ENCODE results near the gene DISP3. TPM values are rescaled to one million over a fixed set of nuclear protein-coding genes. Genes with fewer than 3 reads are reported as not detected.

Gene DISP3
- total and polyA plus RNA-seq, 12 donors, result 0.04 to 2.8 (median 0.41) TPM; not detected in 1

DNA sequence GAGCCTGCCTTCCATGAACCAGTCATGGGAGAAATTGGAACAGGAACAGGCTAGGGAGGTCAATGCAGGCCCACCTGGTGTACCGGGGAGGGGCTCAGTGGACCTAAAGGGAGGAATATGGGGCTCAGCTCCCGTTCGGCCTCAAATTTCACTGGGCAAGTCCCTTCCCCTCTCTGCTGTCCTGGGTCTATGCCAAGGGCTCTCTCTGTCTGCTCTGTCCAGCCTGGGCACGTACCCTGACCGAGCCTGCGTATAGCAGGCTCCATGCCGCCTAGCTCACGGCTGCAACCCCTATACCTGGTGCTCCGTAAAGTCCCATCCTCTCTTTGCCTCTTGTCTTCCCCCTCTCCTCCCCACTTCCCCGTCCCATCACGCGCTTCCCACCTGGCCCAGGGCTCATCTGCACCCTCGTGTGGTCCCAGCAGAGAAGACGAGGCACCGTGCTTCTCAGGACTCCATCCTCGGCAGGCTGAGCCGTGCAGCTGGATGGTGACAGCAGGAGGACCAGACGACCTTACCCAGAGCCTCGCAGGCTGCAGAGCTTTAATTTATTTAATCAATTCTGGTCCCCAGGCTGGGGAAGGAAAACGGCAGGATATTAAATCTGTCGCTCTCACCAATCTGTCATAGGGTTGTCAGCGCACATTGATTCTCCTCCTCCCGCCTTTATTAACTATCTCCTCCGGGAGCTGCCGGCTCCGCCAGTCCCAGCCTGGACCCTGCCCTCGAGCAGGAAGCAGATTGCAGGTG, 25.0 kb upstream of the DISP3 start:
- WGBS, 4 donors, result 52 to 59% (median 56%) methylated on average over 25 to 27 of the region's 27 CpGs
- TF ChIP-seq POLR2A (IDR thresholded peaks at IDR 0.05) (no peak), CTCF (IDR thresholded peaks at IDR 0.05) (no peak)
- Histone ChIP-seq H3K4me1 (replicated peaks in 1 of 2) (peaks cover 5 to 6% of the 10 kb centered on the region in 2 donors), H3K27ac (no peak overlapping the region), H3K9me3 (replicated peaks in 1 of 3) (no peaks in the 10 kb centered on the region), H3K27me3 (peaks cover 7% of the 10 kb centered on the region), H3K36me3 (replicated peaks in 1 of 2) (no peaks in the 10 kb centered on the region), H3K4me3 (no peak overlapping the region)
- peak in 1 of 7 donors; percentile 53 for DNase-seq
- intact Hi-C loops (cut with DNase I), result no loop called here

GRCh38 chr1:11455967-11456570, 22.9 kb upstream of the DISP3 start:
- WGBS, 4 donors, result 61 to 78% (median 76%) methylated on average over 9 to 11 of the region's 11 CpGs
- peaks cover 6 to 10% of the 10 kb centered on the region in 2 donors for H3K4me1 ChIP-seq (replicated peaks in 1 of 2)
- TF ChIP-seq CTCF (IDR thresholded peaks at IDR 0.05) (no peak), POLR2A (IDR thresholded peaks at IDR 0.05) (no peak)
- H3K9me3 ChIP-seq (replicated peaks in 1 of 3), result no peaks in the 10 kb centered on the region
- peaks cover 7% of the 10 kb centered on the region for H3K27me3 ChIP-seq
- no peak overlapping the region for H3K4me3 ChIP-seq
- no peaks in the 10 kb centered on the region for H3K36me3 ChIP-seq (replicated peaks in 1 of 2)
- H3K27ac ChIP-seq, result no peak overlapping the region
- no peak for DNase-seq
- intact Hi-C loops (cut with DNase I), result no loop called here

GRCh38 chr1:11456965-11457364, 22.0 kb upstream of the DISP3 start:
- H3K36me3 ChIP-seq (replicated peaks in 1 of 2), result no peaks in the 10 kb centered on the region
- H3K9me3 ChIP-seq (replicated peaks in 1 of 3), result no peaks in the 10 kb centered on the region
- WGBS, 4 donors, result 84 to 100% (median 93%) methylated on average over 3 to 4 of the region's 4 CpGs
- peaks cover 6 to 10% of the 10 kb centered on the region in 2 donors for H3K4me1 ChIP-seq (replicated peaks in 1 of 2)
- H3K4me3 ChIP-seq, result no peak overlapping the region
- DNase-seq, result no peak
- TF ChIP-seq POLR2A (IDR thresholded peaks at IDR 0.05) (no peak), CTCF (IDR thresholded peaks at IDR 0.05) (no peak)
- peaks cover 7% of the 10 kb centered on the region for H3K27me3 ChIP-seq
- H3K27ac ChIP-seq, result no peak overlapping the region
- intact Hi-C loops (cut with DNase I), result no loop called here

DNA sequence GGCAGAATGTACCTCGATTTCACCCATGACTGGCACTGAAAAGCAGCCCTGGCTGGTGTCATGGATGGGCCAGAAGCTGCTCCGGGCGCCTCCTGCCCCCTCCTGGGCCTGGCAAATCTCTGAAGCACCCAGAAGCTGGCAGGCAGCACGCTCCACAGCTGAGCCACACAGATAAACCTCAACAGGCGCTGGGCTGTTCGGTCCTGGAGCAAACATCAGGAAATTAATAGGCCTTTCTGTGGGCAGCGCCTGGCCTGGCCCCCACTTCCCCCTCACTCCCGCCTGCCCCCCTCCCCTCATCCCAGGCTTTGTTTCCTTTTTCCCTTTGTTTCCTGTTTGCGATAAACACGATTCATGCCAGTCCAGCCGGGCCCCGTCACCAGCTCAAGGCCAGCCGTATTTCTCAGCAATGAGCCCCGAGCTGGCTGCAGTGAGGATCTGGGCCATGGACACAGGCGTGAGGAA, 20.1 kb upstream of the DISP3 start:
- intact Hi-C loops (cut with DNase I), result no loop called here
- Histone ChIP-seq H3K27me3 (peaks cover 6% of the 10 kb centered on the region), H3K4me1 (replicated peaks in 1 of 2) (peaks cover 6 to 10% of the 10 kb centered on the region in 2 donors), H3K27ac (peak overlapping the region in 3 of 5 donors; percentile 48 to 83 (median 52)), H3K9me3 (replicated peaks in 1 of 3) (no peaks in the 10 kb centered on the region), H3K36me3 (replicated peaks in 1 of 2) (no peaks in the 10 kb centered on the region), H3K4me3 (no peak overlapping the region)
- 13 to 17% (median 15%) methylated on average over 11 to 15 of the region's 15 CpGs for WGBS, 4 donors
- TF ChIP-seq CTCF (IDR thresholded peaks at IDR 0.05) (no peak), POLR2A (IDR thresholded peaks at IDR 0.05) (no peak)
- DNase-seq, result peak; percentile 70 to 90 (median 89)
